Stimulated activated CD8-positive, alpha-beta memory T cell treated with anti-CD3 and anti-CD28 coated beads, Interleukin-2, amount 100 ng/mL, for 1 hour (primary cell): Measurements from ENCODE around the gene BZW2.
"Not testable (repeated sequence)": the region's sequence is repeated elsewhere in the genome, so short reads cannot be mapped to it uniquely, and the experiment has no call there.

Source experiments
- DNase-seq, 2 donors: peaks; one replicate each; pipeline ENCODE4 v3.0.0-alpha.2; 2020; ENCODE audit warnings: low read depth in 2 of 2

Gene BZW2

GRCh38 chr7:16644636-16645592, 1.1 kb upstream of the BZW2 start:
- DNase-seq, result peak in 1 of 2 donors; percentile 34

- no peak for DNase-seq
These were observed 591 bp downstream of the BZW2 start for GRCh38 chr7:16646472-16647072.

DNA sequence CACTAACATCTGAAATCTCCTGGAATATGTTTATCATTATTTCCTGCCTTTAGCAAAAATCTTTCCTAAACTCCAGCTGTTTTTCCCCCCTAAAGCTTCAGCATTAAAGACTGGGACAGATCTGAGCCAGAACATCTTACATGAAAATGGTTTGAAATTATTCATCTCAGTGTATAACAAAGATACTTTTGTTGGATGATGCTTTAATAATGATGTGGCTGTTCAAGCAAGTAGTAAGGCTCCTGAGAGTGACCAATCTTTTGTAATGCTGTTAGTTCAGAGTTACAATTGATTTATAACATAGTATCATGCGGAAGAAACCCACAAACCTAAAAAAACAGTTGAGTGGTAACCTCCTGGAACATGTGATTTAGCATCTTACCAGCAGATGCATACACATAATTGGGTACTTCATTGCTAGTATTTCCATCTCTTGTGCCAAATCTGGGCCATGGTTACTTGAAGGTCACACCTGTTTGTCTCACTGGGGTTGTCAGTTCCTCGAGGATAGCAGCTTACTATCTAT, 1.5 kb downstream of the BZW2 start:
- no peak for DNase-seq

GRCh38 chr7:16648551-16648950, 2.6 kb downstream of the BZW2 start:
- DNase-seq, result no peak

DNA sequence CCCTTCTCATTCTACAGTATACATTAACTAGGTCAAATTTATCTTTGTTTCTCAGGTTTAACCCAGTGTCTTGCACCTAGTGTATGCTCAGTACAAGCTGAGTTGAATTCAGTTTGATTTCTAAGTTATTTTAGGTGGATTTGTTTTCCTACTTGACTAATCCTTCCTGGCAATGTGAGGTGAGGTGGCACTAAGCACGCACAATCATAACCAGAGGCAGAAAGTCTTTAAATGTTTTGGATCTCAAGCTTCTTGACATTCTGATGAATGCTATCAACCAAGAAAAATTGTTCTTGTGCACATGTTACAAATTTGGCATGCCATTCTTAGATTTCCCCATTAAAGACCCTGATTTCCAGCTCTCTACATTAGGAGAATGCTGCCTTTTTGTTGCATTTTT, 3.2 kb downstream of the BZW2 start:
- no peak for DNase-seq

DNA sequence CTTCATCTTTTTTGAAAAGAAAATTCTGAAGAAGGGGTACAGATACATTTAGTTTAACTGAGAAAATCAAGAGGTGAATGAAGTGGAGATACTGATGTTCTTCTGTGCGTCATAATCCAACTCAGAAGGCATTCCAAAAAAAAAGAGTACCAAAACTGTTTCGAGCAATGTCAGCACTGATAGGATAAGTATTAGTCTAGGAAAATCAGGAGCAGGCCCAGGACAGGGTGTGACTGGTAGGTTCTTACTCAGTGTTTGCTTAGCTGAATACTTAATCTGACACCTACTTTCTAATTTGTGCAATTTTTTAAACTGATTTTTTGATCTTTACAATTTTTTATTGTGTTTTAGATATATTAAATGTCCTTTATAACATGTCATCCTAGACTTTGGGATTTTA, 4.3 kb downstream of the BZW2 start:
- DNase-seq, result no peak

GRCh38 chr7:16651396-16652239, 5.6 kb downstream of the BZW2 start:
- no peak for DNase-seq

- no peak for DNase-seq
These were observed 6.2 kb downstream of the BZW2 start for GRCh38 chr7:16652240-16652583.

DNA sequence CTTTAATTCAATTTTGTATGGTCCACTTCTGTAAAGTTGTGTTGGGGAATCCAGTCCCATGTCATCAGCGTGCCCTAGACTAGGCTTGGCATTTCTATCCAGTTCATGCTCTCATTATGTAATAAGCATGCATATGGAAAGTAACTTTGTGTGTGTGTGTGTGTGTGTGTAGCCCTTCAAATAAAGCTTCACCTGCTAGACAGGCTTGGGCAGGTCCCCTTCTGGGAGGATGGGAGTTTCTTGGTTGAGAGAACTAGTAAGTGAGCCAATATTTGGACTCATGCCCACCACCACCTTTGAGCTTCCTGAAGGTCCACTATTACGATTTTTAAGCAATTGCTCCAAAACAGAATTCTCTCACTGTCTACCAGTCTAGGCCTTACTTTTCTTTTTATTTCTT, 6.9 kb downstream of the BZW2 start:
- no peak for DNase-seq

GRCh38 chr7:16655394-16655793, 9.4 kb downstream of the BZW2 start:
- DNase-seq, result no peak

GRCh38 chr7:16656141-16656540, 10.2 kb downstream of the BZW2 start:
- DNase-seq, result no peak

DNA sequence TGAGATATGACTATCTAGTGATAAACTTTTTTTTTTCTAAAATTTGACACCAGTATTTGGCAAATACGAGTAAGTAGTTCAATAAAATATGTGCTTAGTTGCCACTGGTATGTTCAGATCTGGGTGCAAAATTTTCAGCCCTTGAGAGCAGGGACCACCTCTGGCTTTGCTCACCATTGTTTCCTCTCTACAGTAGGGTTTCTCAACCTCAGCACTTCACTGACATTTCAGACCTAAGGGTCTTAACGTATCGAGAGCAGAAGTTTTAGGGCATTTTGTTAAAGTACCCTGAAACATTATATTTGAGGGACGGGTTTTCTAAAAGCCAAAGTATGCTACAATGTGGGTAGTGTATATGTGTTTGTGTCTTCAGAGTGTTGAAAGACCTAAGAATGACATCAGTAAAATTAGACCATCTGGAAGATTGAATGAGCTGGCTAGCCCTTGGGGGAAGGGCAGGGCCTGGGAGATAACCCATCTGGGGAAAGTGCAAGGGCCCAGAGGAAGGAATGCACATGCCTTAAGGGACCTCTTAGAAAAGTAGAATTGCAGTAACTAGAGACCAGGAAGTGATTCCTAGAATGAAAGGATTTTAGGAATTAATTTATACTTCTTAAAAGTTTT, 11.8 kb downstream of the BZW2 start:
- no peak for DNase-seq

- not testable (repeated sequence) for DNase-seq
These were observed 14.0 kb downstream of the BZW2 start for GRCh38 chr7:16659854-16660497.

DNA sequence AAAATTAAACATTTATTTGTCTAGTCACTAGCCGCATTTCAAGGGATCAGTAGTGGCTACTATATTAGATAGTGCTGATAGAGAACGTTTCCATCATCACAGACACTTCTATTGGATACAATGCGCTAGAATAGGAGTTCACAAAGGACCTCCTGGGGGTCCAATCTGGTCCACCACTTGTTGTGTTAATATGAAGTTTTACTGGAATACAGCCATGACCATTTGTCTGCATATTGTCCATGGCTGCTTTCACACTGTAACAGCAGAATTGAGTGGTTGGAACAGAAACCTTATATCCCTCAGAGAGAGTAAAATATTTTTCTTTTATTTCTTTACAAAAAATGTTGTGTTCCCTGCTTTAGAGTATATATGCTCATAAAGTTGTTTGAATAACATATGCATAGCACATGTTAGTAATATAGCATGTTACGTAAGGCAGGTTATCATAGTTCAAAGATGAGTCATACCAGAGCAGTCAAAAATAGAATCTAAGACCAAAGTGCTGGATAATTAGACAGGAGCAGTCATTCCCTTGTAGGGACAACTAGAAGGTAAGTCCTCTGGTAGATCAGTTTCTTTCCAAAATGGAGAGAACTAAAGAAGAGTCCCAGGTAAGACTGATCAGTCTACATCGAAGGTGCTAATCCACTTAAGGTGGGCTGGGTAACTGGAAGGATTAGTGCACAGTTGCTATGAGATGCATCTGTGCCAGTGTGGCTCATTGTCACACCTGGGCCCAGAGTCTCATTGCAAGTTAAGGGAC, 14.9 kb downstream of the BZW2 start:
- DNase-seq, result no peak

DNA sequence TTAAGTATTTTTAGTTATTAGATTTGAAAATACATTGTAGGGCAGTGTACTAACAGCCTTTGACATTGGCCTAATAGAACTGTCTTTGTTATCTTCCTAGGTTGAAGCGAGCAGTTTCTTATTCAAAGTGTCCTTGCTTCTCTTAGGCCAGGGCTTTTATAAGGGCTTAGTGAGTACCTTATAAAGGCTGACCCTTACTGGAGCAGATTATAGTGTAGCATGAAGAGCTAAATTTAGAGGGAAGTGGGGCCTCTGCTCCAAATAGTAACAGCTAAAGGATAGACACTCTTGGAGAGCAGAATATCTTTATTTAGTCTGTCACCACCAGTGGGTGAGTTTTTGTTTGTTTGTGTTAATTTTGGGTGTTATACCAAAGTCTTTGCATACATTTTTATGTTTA, 15.9 kb downstream of the BZW2 start:
- DNase-seq, result no peak

GRCh38 chr7:16667355-16667754, 21.4 kb downstream of the BZW2 start:
- DNase-seq, result no peak

DNA sequence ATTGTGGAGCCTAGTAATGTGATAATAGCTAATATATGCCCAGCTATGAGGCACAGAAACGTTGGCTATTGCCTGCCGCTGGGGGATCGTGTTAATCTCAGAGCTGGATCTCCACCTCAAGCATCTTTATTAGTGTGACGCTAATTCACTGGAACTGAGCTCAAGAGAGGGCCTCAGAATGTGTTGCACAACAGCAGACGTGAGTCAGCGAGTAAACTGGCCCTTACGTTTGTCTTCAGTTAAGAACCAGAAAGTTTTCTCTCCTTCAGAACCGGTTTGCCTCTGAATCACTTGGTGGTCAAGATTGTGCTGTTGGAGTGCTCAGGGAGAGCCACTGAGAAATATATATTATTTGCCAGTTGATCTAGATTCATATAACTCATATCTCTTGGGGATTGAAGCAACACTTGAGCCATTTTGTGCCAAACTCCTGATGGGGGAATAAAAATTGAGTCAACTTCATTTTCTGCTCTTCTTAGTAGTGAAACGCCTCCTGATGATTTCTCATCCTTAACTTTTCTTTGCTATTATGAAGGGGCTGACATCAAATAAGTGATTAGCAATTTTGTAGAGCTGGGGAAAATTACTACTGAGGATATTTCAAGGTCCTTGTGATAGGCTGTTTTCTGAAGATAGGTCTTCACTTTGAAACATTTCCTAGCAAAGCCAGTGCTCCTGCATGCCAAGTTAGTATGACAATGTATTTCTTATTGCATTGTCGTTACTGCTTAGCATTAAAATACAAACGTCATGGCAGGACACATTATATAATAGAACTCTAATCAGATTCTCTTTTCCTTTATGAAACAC, 22.3 kb downstream of the BZW2 start:
- DNase-seq, result no peak

DNA sequence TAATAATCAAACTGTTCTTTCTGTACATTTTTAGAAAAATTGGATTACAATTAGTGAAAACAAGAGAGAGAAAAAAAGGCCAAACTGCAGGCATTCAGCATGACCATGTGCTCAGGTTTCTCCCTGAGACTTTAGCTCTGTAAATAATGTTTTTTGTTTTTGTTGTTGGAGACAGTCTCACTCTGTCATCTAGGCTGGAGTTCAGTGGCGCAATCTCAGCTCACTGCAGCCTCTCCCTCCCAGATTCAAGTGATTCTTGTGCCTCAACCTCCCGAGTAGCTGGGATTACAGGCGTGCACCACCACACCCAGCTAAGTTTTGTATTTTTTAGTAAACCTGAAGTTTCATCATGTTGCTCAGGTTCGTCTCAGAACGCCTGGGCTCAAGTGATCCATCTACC, 23.0 kb downstream of the BZW2 start:
- DNase-seq, result no peak

- DNase-seq, result no peak
These were observed 23.6 kb downstream of the BZW2 start for GRCh38 chr7:16669581-16669980.

GRCh38 chr7:16670021-16670420, 24.0 kb downstream of the BZW2 start:
- no peak for DNase-seq
